ENCODE measurements around the gene ANKRD27. TPM values are rescaled to one million over a fixed set of nuclear protein-coding genes. Genes with fewer than 3 reads are reported as not detected.

ANKRD27 gene
- total RNA-seq, 1 experiment from 2014 or later, result 48.1 TPM

DNA sequence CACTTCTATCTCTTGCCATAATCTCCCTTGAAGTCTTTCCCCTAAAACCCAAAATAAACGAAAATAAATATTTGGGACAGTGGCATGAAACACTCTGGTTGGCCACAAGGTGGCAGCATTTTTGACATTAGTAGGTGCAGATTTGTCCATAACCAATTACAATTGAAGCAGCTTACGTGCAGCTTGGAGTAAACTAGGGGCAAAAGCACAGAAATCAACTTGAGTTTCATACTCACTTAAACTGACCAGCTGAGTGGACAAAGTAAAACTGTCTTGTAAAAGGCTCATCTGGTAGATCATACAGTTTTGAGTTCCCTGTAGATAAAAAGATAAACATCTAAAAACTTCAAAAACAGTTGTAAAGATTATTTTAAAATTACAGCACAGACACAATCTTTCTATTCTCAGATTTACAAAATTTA is 75.2 kb downstream of the ANKRD27 start:
- DNase-seq (ENCODE audit: low read depth, low spot score) (peak; percentile 55), ATAC-seq (peak; percentile 86)
- intact Hi-C loops (cut with micrococcal nuclease), result no loop called here
- Histone ChIP-seq H3K36me3 (ENCODE audit: control insufficient read depth in 1 of 2, insufficient read depth in 2 of 2, low read length in 2 of 2) (peaks cover 30 to 46% of the 10 kb centered on the region in 2 experiments), H3K4me2 (ENCODE audit: low read length) (no peak overlapping the region), H3K27me3 (ENCODE audit: insufficient read depth, low read length) (no peaks in the 10 kb centered on the region), H3K4me1 (ENCODE audit: control insufficient read depth in 1 of 2, insufficient read depth in 2 of 2, low read length in 2 of 2) (no peaks in the 10 kb centered on the region), H3K79me2 (ENCODE audit: insufficient read depth, low read length) (no peaks in the 10 kb centered on the region), H2AFZ (ENCODE audit: low read depth, low read length, poor library complexity, severe bottlenecking) (no peak overlapping the region), H3K9me3 (ENCODE audit: control insufficient read depth in 1 of 2, insufficient read depth in 1 of 2, low read depth in 1 of 2, low read length in 2 of 2) (no peaks in the 10 kb centered on the region), H3K9ac (ENCODE audit: low read length) (no peak overlapping the region), H3K4me3 (replicated peaks in 1 of 2; ENCODE audit: low read depth in 1 of 2, low read length in 2 of 2) (no peak overlapping the region), H3K27ac (ENCODE audit: low read depth, low read length) (no peak overlapping the region), H3K9me2 (ENCODE audit: insufficient read depth) (no peaks in the 10 kb centered on the region), H4K20me1 (ENCODE audit: insufficient read depth) (no peaks in the 10 kb centered on the region)
- TF ChIP-seq, protein P1, sequence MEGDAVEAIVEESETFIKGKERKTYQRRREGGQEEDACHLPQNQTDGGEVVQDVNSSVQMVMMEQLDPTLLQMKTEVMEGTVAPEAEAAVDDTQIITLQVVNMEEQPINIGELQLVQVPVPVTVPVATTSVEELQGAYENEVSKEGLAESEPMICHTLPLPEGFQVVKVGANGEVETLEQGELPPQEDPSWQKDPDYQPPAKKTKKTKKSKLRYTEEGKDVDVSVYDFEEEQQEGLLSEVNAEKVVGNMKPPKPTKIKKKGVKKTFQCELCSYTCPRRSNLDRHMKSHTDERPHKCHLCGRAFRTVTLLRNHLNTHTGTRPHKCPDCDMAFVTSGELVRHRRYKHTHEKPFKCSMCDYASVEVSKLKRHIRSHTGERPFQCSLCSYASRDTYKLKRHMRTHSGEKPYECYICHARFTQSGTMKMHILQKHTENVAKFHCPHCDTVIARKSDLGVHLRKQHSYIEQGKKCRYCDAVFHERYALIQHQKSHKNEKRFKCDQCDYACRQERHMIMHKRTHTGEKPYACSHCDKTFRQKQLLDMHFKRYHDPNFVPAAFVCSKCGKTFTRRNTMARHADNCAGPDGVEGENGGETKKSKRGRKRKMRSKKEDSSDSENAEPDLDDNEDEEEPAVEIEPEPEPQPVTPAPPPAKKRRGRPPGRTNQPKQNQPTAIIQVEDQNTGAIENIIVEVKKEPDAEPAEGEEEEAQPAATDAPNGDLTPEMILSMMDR (IDR thresholded peaks at IDR 0.05 in 2 of 3, conservative IDR thresholded peaks at IDR 0.05 in 1 of 3; ENCODE audit: borderline replicate concordance in 1 of 3, insufficient read depth in 1 of 3, low read depth in 2 of 3, low read length in 2 of 3), result peak; percentile 37 to 89 (median 66); a peak in 5 of 6 replicates
- no peak for TF ChIP-seq EZH2 (IDR thresholded peaks at IDR 0.05)
- TF ChIP-seq CEBPB (IDR thresholded peaks at IDR 0.05; ENCODE audit: low read depth), result no peak
- TF ChIP-seq ZNF274 (IDR thresholded peaks at IDR 0.05; ENCODE audit: low read depth, low read length), result no peak
- peak; percentile 52 for TF ChIP-seq RAD21 (IDR thresholded peaks at IDR 0.05; ENCODE audit: low read depth)
- TF ChIP-seq SIN3A (IDR thresholded peaks at IDR 0.05; ENCODE audit: low read depth), result no peak
- ChIA-PET RAD21 (ENCODE audit: low non-redundant PET in 1 of 2, low total read pairs in 2 of 2, uncharacterized antibody in 2 of 2, unreplicated experiment in 2 of 2) (interaction anchor here in 1 of 2 experiments (0.5 kb wide), 1 partner anchor 299 kb away, joined by 3 read pairs; no protein-coding TSS in a partner anchor), CTCF (interaction anchor here (0.6 to 1.0 kb wide), 9 partner anchors 9 to 372 kb away, joined by 3 to 5 read pairs (median 3); partner anchors contain the start of genes ANKRD27, CEP89, PDCD5 and RGS9BP), POLR2A (no interaction called here)
- no TSS peak for BruUV-seq (replicated peaks)

DNA sequence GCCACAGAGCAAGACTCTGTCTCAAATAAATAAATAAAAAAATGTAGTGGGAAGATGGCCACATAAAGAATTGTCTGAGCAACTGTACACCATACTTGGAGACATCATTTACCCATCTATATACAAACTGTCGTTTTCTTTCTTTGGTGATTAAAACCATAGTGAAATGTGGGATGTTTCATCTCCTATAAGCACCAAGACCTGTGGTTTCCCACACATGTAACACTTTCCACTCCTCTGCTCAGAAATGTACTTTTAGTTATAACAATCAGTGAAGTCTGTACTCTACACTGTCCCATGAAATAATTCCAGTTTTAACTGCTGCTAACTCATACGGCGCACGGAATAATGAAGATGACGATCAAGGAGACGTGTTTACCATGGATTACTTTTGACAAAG is 75.7 kb downstream of the ANKRD27 start:
- POLR2A ChIA-PET, result no interaction called here

More for the DNA sequence above, 75.7 kb downstream of the ANKRD27 start:
- intact Hi-C loops (cut with micrococcal nuclease), result no loop called here
- Histone ChIP-seq H3K79me2 (ENCODE audit: insufficient read depth, low read length) (no peaks in the 10 kb centered on the region), H3K9me3 (ENCODE audit: control insufficient read depth in 1 of 2, insufficient read depth in 1 of 2, low read depth in 1 of 2, low read length in 2 of 2) (no peaks in the 10 kb centered on the region), H3K27ac (ENCODE audit: low read depth, low read length) (no peak overlapping the region), H3K4me3 (replicated peaks in 1 of 2; ENCODE audit: low read depth in 1 of 2, low read length in 2 of 2) (no peak overlapping the region), H3K4me1 (ENCODE audit: control insufficient read depth in 1 of 2, insufficient read depth in 2 of 2, low read length in 2 of 2) (no peaks in the 10 kb centered on the region), H3K9ac (ENCODE audit: low read length) (no peak overlapping the region), H3K36me3 (ENCODE audit: control insufficient read depth in 1 of 2, insufficient read depth in 2 of 2, low read length in 2 of 2) (peaks cover 35 to 47% of the 10 kb centered on the region in 2 experiments), H3K27me3 (ENCODE audit: insufficient read depth, low read length) (no peaks in the 10 kb centered on the region), H4K20me1 (ENCODE audit: insufficient read depth) (no peaks in the 10 kb centered on the region), H3K4me2 (ENCODE audit: low read length) (no peak overlapping the region), H3K9me2 (ENCODE audit: insufficient read depth) (no peaks in the 10 kb centered on the region), H2AFZ (ENCODE audit: low read depth, low read length, poor library complexity, severe bottlenecking) (no peak overlapping the region)
- ChIA-PET RAD21 (ENCODE audit: low non-redundant PET in 1 of 2, low total read pairs in 2 of 2, uncharacterized antibody in 2 of 2, unreplicated experiment in 2 of 2) (interaction anchor here in 1 of 2 experiments (0.5 kb wide), 1 partner anchor 299 kb away, joined by 3 read pairs; no protein-coding TSS in a partner anchor), CTCF (interaction anchor here (1.0 kb wide), 4 partner anchors 9 to 263 kb away, joined by 3 to 5 read pairs (median 4); partner anchors contain the start of genes ANKRD27 and RGS9BP)
- TF ChIP-seq, protein P2, sequence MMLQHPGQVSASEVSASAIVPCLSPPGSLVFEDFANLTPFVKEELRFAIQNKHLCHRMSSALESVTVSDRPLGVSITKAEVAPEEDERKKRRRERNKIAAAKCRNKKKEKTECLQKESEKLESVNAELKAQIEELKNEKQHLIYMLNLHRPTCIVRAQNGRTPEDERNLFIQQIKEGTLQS (IDR thresholded peaks at IDR 0.05), result no peak
- TF ChIP-seq SIN3A (IDR thresholded peaks at IDR 0.05; ENCODE audit: low read depth) (no peak), CBX3 (IDR thresholded peaks at IDR 0.05; ENCODE audit: low read depth) (no peak), ZNF274 (IDR thresholded peaks at IDR 0.05; ENCODE audit: low read depth, low read length) (no peak)
- TF ChIP-seq, protein P3, sequence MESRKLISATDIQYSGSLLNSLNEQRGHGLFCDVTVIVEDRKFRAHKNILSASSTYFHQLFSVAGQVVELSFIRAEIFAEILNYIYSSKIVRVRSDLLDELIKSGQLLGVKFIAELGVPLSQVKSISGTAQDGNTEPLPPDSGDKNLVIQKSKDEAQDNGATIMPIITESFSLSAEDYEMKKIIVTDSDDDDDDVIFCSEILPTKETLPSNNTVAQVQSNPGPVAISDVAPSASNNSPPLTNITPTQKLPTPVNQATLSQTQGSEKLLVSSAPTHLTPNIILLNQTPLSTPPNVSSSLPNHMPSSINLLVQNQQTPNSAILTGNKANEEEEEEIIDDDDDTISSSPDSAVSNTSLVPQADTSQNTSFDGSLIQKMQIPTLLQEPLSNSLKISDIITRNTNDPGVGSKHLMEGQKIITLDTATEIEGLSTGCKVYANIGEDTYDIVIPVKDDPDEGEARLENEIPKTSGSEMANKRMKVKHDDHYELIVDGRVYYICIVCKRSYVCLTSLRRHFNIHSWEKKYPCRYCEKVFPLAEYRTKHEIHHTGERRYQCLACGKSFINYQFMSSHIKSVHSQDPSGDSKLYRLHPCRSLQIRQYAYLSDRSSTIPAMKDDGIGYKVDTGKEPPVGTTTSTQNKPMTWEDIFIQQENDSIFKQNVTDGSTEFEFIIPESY (IDR thresholded peaks at IDR 0.05; ENCODE audit: extremely low read depth, insufficient replicate concordance, low read length), result no peak
- no TSS peak for BruUV-seq (replicated peaks)
- no peak for DNase-seq (ENCODE audit: low read depth, low spot score)
- ATAC-seq, result no peak
